Heart right ventricle (tissue), 16 donors: ENCODE results near the gene OLFM1. TPM values are rescaled to one million over a fixed set of nuclear protein-coding genes. Genes with fewer than 3 reads are reported as not detected.

Experiments
- ATAC-seq, 8 donors: fragments of 200-7000 bp; cut with Tn5 transposase; one replicate each; pipeline ENCODE4 v1.9.1; 2020; ENCODE audit warnings: mild to moderate bottlenecking in 8 of 8, moderate library complexity in 8 of 8, moderate number of reproducible peaks in 1 of 8
- DNase-seq, 2 donors: peaks; one replicate each; pipeline ENCODE4 v3.0.0-alpha.2; 2020
- H3K27ac ChIP-seq, 10 donors: fragments of 200-600 bp; sonication (generic) in 2 of 10; one replicate each; pipeline versions ENCODE4 v1.5.0 to v1.8.0; 2020 to 2022; ENCODE audit warnings: mild to moderate bottlenecking in 3 of 10
- H3K27me3 ChIP-seq, 7 donors: fragments of 200-600 bp; one replicate each; pipeline ENCODE4 v1.8.0; 2021 to 2022; ENCODE audit warnings: mild to moderate bottlenecking in 2 of 7
- H3K36me3 ChIP-seq, 9 donors: fragments of 200-600 bp; sonication (generic) in 1 of 9; one replicate each; pipeline versions ENCODE4 v1.5.0 to v1.8.0; 2020 to 2022; ENCODE audit warnings: mild to moderate bottlenecking in 2 of 9
- H3K4me1 ChIP-seq, 9 donors: fragments of 200-600 bp; sonication (generic) in 1 of 9; one replicate each; pipeline versions ENCODE4 v1.5.0 to v1.8.0; 2020 to 2022; ENCODE audit warnings: mild to moderate bottlenecking in 4 of 9
- H3K4me3 ChIP-seq, 10 donors: fragments of 200-600 bp; sonication (generic) in 2 of 10; one replicate each; pipeline versions ENCODE4 v1.5.0 to v1.8.0; 2020 to 2022; ENCODE audit warnings: mild to moderate bottlenecking in 7 of 10, moderate library complexity in 2 of 10
- H3K9me3 ChIP-seq, 11 donors: fragments of 200-600 bp in 10 of 11; sonication (generic) in 2 of 11; one replicate each; pipeline versions ENCODE4 v1.5.0 to v1.8.0; 2013 to 2022; ENCODE audit warnings: mild to moderate bottlenecking in 2 of 11, control low read depth in 1 of 11, moderate library complexity in 1 of 11
- WGBS, 2 donors: extraction: QIAGEN DNeasy Blood & Tissue Kit; methylation state at CpG; one replicate each; pipeline ENCODE4 v1.1.7; 2013; ENCODE audit warnings: inconsistent platforms in 1 of 2; 5-methylcytosine and 5-hydroxymethylcytosine counted together
- intact Hi-C, 10 donors: fragments of 100-400 bp; cut with DNase I; formaldehyde crosslinking; loops; one replicate each; pipeline versions ENCODE4 v1.11.1 to v1.14.2; 2022
- polyA plus RNA-seq, 2 donors: library from polyadenylated mRNA; stranded (reverse); fragments of 200-250 nt; gene quantifications; one replicate each; pipeline ENCODE4 v1.2.3, GENCODE V29; 2013
- total RNA-seq, 10 donors: library from RNA; stranded (reverse); fragmentation: NEBNext Ultra II Directional in 3 of 10; extraction: Animal tissue kit (Norgen Biotek cat#: 25700) in 3 of 10; gene quantifications; one replicate each; pipeline versions ENCODE4 v1.2.1 to v1.2.4, GENCODE V29; 2021 to 2023
- TF ChIP-seq, protein P1 (sequence below), 9 donors: fragments of 200-600 bp; sonication (generic) in 2 of 9; IDR thresholded peaks; one replicate each; pipeline versions ENCODE4 v1.5.0 to v1.8.0; 2021 to 2022; ENCODE audit warnings: antibody characterized with exemption in 9 of 9, mild to moderate bottlenecking in 5 of 9, moderate library complexity in 1 of 9
- donor health status: Arrhythmogenic right ventricular cardiomyopathy.
- donor health status: ischemic (EF 13 %, LVEDD 7.1; RV severe dilation, severe dysfunction).
- donor health status: healthy with polysubstance abuse.
- donor health status: DM: no; HTN: yes; CAD: no.
- donor health status: DM: no; HTN: no; CAD: no.
- donor health status: ischemic (EF 25% LVEDD 6.9; RV normal size, moderate dysfunction).
- donor health status: ischemic (EF 25% LVEDD 5.7; RV mildly dilated, moderate dysfunction).
- donor health status: healthy.
- donor health status: DM: yes; HTN: yes; CAD: no.
- donor health status: Ischemic cardiomyopathy.
- donor health status: ischemic (EF 35%, LVEDD 5.7; RV mildly dilated, moderate dysfunction).
- donor health status: nonischemic (EF 11% LVEDD 7.7; RV severe dilation, severe dysfunction).
- donor health status: DM: yes; HTN: yes; CAD: no.
- donor health status: PGD.
- donor health status: ischemic (EF 29% LVEDD 5.4; RV normal size, mild dysfunction).
- donor health status: nonischemic (EF 23%, LVEDD 6.1; RV moderate dilation, normal function).

Gene OLFM1
- total and polyA plus RNA-seq, 12 donors: 3.3 to 14.9 (median 6.5) TPM

DNA sequence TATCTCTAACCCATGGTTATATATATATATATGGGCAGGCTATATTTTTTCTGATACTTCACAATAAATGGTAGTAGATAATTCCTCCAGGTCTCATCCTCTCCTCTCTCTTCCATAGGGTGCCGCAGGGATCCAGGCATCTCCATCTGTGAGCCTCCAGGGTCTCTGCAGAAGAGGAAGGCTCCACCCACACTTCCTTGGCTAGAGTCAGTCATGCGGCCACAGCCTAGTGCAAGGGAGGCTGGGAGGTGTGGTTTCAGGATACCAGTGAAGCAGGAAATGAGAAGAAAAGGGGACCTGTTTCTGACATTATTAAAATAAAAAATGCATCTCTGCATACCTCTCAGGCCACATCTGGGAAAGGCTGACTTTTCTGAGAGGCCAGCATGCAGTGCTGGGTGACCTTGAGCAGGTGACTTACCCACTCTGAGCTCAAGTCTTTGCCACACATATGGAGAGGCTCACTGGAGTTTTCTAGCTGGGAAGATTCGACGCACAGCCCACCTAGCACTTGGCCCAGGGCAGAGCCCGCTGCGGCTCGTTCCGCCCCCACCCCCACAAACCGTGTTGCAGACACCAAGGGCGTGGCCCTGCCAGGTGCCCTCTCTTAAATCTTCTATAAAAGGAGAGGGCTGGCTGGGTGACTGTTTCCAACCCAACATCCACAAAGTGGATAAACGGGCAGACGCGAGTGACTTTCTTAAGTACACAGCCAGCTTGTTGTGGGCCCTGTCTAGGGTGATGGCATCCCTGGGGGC, 47.9 kb downstream of the OLFM1 start:
- H3K27ac ChIP-seq: no peak overlapping the region
- ATAC-seq: no peak

DNA sequence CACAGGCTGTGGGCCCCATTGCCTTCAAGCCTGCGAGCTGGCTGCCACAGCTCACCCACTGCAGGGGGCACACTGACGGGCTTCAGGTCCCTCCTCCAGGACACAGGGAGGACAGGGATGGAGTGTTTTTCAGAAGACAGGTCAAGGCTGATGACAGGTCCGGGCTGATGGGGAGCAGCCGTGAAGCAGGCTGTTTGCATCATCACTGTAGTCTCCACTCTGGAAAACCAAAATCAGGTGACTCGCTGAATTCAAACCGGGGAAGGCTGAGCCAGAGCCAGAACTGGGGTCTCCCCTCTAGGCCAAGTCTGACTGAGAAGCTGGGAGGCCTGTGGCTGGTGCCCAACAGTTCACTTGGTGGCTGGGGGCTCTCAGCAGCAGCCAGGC, 48.5 kb downstream of the OLFM1 start:
- intact Hi-C loops: no loop called here
- Histone ChIP-seq H3K9me3 (peaks cover 0 to 8% (median 0%) of the 10 kb centered on the region in 11 donors), H3K27me3 (peaks cover 10 to 65% (median 43%) of the 10 kb centered on the region in 7 donors), H3K36me3 (no peaks in the 10 kb centered on the region), H3K4me1 (peaks cover 0 to 12% (median 8%) of the 10 kb centered on the region in 9 donors), H3K27ac (no peak overlapping the region), H3K4me3 (no peak overlapping the region)
- TF ChIP-seq, protein P1, sequence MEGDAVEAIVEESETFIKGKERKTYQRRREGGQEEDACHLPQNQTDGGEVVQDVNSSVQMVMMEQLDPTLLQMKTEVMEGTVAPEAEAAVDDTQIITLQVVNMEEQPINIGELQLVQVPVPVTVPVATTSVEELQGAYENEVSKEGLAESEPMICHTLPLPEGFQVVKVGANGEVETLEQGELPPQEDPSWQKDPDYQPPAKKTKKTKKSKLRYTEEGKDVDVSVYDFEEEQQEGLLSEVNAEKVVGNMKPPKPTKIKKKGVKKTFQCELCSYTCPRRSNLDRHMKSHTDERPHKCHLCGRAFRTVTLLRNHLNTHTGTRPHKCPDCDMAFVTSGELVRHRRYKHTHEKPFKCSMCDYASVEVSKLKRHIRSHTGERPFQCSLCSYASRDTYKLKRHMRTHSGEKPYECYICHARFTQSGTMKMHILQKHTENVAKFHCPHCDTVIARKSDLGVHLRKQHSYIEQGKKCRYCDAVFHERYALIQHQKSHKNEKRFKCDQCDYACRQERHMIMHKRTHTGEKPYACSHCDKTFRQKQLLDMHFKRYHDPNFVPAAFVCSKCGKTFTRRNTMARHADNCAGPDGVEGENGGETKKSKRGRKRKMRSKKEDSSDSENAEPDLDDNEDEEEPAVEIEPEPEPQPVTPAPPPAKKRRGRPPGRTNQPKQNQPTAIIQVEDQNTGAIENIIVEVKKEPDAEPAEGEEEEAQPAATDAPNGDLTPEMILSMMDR (IDR thresholded peaks at IDR 0.05): no peak
- ATAC-seq (peak in 3 of 8 donors; percentile 43 to 46 (median 45)), DNase-seq (no peak)
- WGBS, 2 donors: 29 to 32% methylated on average over 6 of the region's 6 CpGs

More for the DNA sequence above, 47.9 kb downstream of the OLFM1 start:
- Histone ChIP-seq H3K36me3 (no peaks in the 10 kb centered on the region), H3K27me3 (peaks cover 10 to 63% (median 47%) of the 10 kb centered on the region in 7 donors), H3K9me3 (peaks cover 0 to 8% (median 0%) of the 10 kb centered on the region in 11 donors), H3K4me1 (peaks cover 0 to 16% (median 8%) of the 10 kb centered on the region in 9 donors), H3K4me3 (no peak overlapping the region)
- TF ChIP-seq, protein P1 (IDR thresholded peaks at IDR 0.05): no peak
- intact Hi-C loops: no loop called here
- DNase-seq: no peak
- 75 to 78% methylated on average over 13 of the region's 13 CpGs for WGBS, 2 donors

DNA sequence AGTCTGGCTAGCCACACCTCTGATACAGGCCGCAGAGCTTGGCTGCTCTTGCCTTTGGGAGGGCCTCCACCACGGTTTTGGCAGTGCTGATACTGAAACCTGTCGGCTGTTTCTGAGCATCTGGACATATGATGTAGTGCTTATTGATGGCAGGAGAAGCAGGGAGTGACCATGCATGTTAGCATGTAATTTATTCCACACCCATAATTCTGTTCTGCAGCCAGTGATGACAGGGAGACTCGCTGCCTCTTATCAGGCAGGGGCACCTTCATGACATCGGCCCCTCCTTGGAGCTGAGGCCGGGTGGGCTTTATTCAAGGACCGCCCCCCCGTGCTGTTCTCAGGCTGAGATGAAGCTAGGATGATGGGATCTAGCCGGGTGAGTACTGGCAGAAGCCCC, 49.0 kb downstream of the OLFM1 start:
- no peak for DNase-seq
- H3K27me3 ChIP-seq: peaks cover 10 to 64% (median 43%) of the 10 kb centered on the region in 7 donors
- WGBS, 2 donors: 28 to 33% methylated on average over 9 of the region's 9 CpGs
- ATAC-seq: no peak
- no peak overlapping the region for H3K27ac ChIP-seq
- TF ChIP-seq, protein P1 (IDR thresholded peaks at IDR 0.05): no peak
- peaks cover 0 to 10% (median 8%) of the 10 kb centered on the region in 9 donors for H3K4me1 ChIP-seq
- intact Hi-C loops: no loop called here
- H3K9me3 ChIP-seq: peaks cover 0 to 8% (median 0%) of the 10 kb centered on the region in 11 donors
- no peaks in the 10 kb centered on the region for H3K36me3 ChIP-seq
- no peak overlapping the region for H3K4me3 ChIP-seq

DNA sequence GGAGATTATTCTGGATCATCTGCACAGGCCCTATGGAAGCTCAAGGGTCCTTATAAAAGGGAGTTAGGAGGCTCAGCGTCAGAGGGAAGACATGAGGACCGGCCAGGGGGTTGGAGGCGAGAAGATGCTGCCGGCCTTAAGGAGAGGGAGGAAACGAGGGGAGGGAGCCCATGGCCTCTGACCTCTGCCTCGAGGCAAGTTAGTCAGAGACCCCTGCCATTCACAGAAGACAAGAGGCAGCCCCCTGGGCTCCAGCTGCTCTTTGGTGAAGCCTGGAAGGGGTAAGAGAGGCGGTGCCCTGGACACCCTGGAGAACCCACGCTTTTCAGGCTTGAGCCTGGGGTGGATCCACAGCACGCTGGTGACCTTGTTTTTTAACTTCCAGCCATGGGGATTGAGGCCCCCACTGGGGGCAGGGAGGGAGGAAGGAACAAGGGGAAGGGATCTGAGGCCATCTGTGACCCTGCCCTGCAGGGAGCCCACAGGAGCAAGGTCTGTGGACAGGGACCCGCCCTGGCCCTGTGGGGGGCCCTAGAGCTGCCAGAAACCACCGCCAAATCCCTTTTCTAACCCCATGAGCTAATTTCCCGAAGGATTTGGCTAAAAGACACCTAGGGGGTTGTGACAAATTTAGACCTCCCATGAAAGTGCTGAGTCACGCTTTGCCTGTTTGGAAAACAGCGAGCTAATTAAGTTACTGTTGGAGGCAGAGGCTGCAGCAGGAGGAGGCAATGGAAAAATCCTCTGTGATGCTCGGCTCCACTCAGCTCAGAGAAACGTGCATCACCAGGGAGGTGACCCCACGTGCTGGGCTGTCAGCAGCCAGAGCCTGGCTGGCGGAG, 49.7 kb downstream of the OLFM1 start:
- Histone ChIP-seq H3K27ac (no peak overlapping the region), H3K36me3 (no peaks in the 10 kb centered on the region), H3K27me3 (peaks cover 10 to 57% (median 39%) of the 10 kb centered on the region in 7 donors), H3K9me3 (peaks cover 0 to 8% (median 0%) of the 10 kb centered on the region in 11 donors), H3K4me3 (no peak overlapping the region), H3K4me1 (peaks cover 0 to 10% (median 8%) of the 10 kb centered on the region in 9 donors)
- DNase-seq (no peak), ATAC-seq (peak in 5 of 8 donors; percentile 30 to 47 (median 39))
- 26% methylated on average over 18 of the region's 18 CpGs for WGBS, 2 donors
- TF ChIP-seq, protein P1 (IDR thresholded peaks at IDR 0.05): no peak
- intact Hi-C loops: no loop called here
